HepG2 (cell line): ENCODE data around the gene ATRIP.

ENCODE experiments used
- CTCF ChIP-seq: sonication (generic); formaldehyde crosslinking; IDR thresholded peaks from 2 replicates; pipeline ENCODE4 v1.5.0; 2020; ENCODE audit warnings: mild to moderate bottlenecking, missing genetic modification reagents, moderate library complexity
- SIN3A ChIP-seq: IDR thresholded peaks from 2 replicates; pipeline ENCODE4 v1.6.1; 2011; ENCODE audit warnings: low read depth, mild to moderate bottlenecking, control low read depth, low read length, borderline replicate concordance
- STAT6 ChIP-seq: sonication (generic); formaldehyde crosslinking; IDR thresholded peaks from 2 replicates; pipeline ENCODE4 v1.4.0; 2020; ENCODE audit warnings: missing genetic modification reagents, mild to moderate bottlenecking, borderline replicate concordance
- TGIF2 ChIP-seq: IDR thresholded peaks from 2 replicates; pipeline ENCODE4 v1.6.1; 2016; ENCODE audit warnings: control low read depth, missing compliant biosample characterization
- TRIM24 ChIP-seq: sonication (generic); formaldehyde crosslinking; IDR thresholded peaks from 2 replicates; pipeline ENCODE4 v1.8.0; 2022; ENCODE audit warnings: mild to moderate bottlenecking, missing genetic modification reagents
- ZNF512 ChIP-seq: sonication (generic); formaldehyde crosslinking; IDR thresholded peaks from 2 replicates; pipeline ENCODE4 v1.4.0; 2020; ENCODE audit warnings: mild to moderate bottlenecking, missing genetic modification reagents
- ZNF777 ChIP-seq: sonication (generic); formaldehyde crosslinking; IDR thresholded peaks from 2 replicates; pipeline ENCODE4 v1.4.0; 2020; ENCODE audit warnings: missing genetic modification reagents

GRCh38 chr3:48430708-48431101 lies 15.8 kb upstream of the ATRIP start:
- TF ChIP-seq ZNF512 (CRISPR knock-in tag) = no peak
- no peak for TF ChIP-seq ZNF777 (CRISPR knock-in tag)
- no peak for TF ChIP-seq CTCF (CRISPR knock-in tag)
- TF ChIP-seq TRIM24 (CRISPR knock-in tag) = no peak
- no peak for TF ChIP-seq STAT6 (CRISPR knock-in tag)
- TF ChIP-seq SIN3A = 0 out of 2 replicates have a peak, but pooled peaks have one; percentile 36
- TF ChIP-seq TGIF2 = no peak
